ENCODE results near the gene POTEF.
"Not testable (repeated sequence)": the region's sequence is repeated elsewhere in the genome, so short reads cannot be mapped to it uniquely, and the experiment has no call there.

The POTEF gene

GRCh38 chr2:130152816-130153595, 24.0 kb upstream of the POTEF start:
- no peak for DNase-seq

- not testable (repeated sequence) for DNase-seq
Observed at GRCh38 chr2:130152136-130152815, 23.3 kb upstream of the POTEF start.

GRCh38 chr2:130151145-130151512, 22.1 kb upstream of the POTEF start:
- not testable (repeated sequence) for DNase-seq

GRCh38 chr2:130150181-130151144, 21.4 kb upstream of the POTEF start:
- DNase-seq = no peak

- DNase-seq = not testable (repeated sequence)
Observed at GRCh38 chr2:130148515-130148914, 19.5 kb upstream of the POTEF start.

GRCh38 chr2:130145006-130145414, 16.0 kb upstream of the POTEF start, which contains the start of gene CCDC74B:
Gene CCDC74B (minus strand): TSS chr2:130145112. CDS start chr2:130144996, 116 bp downstream.
- DNase-seq = peak; percentile 51

- not testable (repeated sequence) for DNase-seq
Observed at GRCh38 chr2:130143266-130144039, 14.4 kb upstream of the POTEF start.

- not testable (repeated sequence) for DNase-seq
Observed at GRCh38 chr2:130142396-130143265, 13.6 kb upstream of the POTEF start.

- DNase-seq = not testable (repeated sequence)
Observed at GRCh38 chr2:130141645-130142370, 12.8 kb upstream of the POTEF start.

- DNase-seq = not testable (repeated sequence)
Observed at GRCh38 chr2:130141002-130141401, 12.0 kb upstream of the POTEF start.

- not testable (repeated sequence) for DNase-seq
Observed at GRCh38 chr2:130140516-130140915, 11.5 kb upstream of the POTEF start.

GRCh38 chr2:130139331-130140280, 10.6 kb upstream of the POTEF start:
- DNase-seq = not testable (repeated sequence)

GRCh38 chr2:130138841-130139251, 9.8 kb upstream of the POTEF start:
- DNase-seq = not testable (repeated sequence)

- not testable (repeated sequence) for DNase-seq
Observed at GRCh38 chr2:130138326-130138725, 9.3 kb upstream of the POTEF start.

GRCh38 chr2:130137118-130137517, 8.1 kb upstream of the POTEF start:
- not testable (repeated sequence) for DNase-seq

- not testable (repeated sequence) for DNase-seq
Observed at GRCh38 chr2:130136546-130136945, 7.5 kb upstream of the POTEF start.

GRCh38 chr2:130135692-130136541, 6.9 kb upstream of the POTEF start:
- no peak for DNase-seq

GRCh38 chr2:130128464-130128863, 558 bp downstream of the POTEF start:
- DNase-seq = not testable (repeated sequence)
